Naive thymus-derived CD8-positive, alpha-beta T cell (primary cell): ENCODE data around the gene MYDGF. TPM values are rescaled to one million over a fixed set of nuclear protein-coding genes. Genes with fewer than 3 reads are reported as not detected.

Source experiments
- polyA plus RNA-seq, 3 donors: library from polyadenylated mRNA; unstranded; fragments of 300-500 nt; fragmentation: Illumina TruSeq; gene quantifications; one replicate each; pipeline ENCODE4 v1.2.3, GENCODE V29; 2021
- total RNA-seq, 8 experiments: library from RNA in 2 of 8; stranded (reverse) in 2 of 8; gene quantifications; one replicate each; pipeline ENCODE4 v1.2.3 and lab custom pipeline; 2021 to 2026

The MYDGF gene
- total and polyA plus RNA-seq, 5 experiments from 2014 or later, result 24.9 to 114 (median 103) TPM

Other genes with a start within 250 kb of the MYDGF start
- gene UBXN6, start 212.5 kb downstream of the MYDGF start, total RNA-seq, result 10 to 100 TPM; 61.3 to 75.2 TPM
- gene UBXN6, start 212.5 kb downstream of the MYDGF start, polyA plus RNA-seq, result 1 to 10 TPM; 2.4 to 6.6 (median 3.9) TPM
- 10 to 100 TPM; 35.5 to 40.0 TPM for gene HDGFL2, start 198.0 kb downstream of the MYDGF start, total RNA-seq
- 10 to 100 TPM; 15.0 to 25.3 (median 19.0) TPM for gene HDGFL2, start 198.0 kb downstream of the MYDGF start, polyA plus RNA-seq
- gene PLIN4, start 151.9 kb downstream of the MYDGF start, total RNA-seq, result under 1 TPM; 0.23 to 0.36 TPM
- gene PLIN4, start 151.9 kb downstream of the MYDGF start, polyA plus RNA-seq, result under 1 TPM; 0.07 to 0.11 (median 0.07) TPM
- gene PLIN5, start 135.1 kb downstream of the MYDGF start, total RNA-seq, result 1 to 10 TPM; 2.3 to 2.6 TPM
- under 1 TPM; 0.28 to 0.90 (median 0.30) TPM for gene PLIN5, start 135.1 kb downstream of the MYDGF start, polyA plus RNA-seq
- gene LRG1, start 130.3 kb downstream of the MYDGF start, total RNA-seq, result not detected
- gene LRG1, start 130.3 kb downstream of the MYDGF start, polyA plus RNA-seq, result not detected
- gene SEMA6B, start 110.7 kb downstream of the MYDGF start, total RNA-seq, result under 1 TPM; 0.60 to 0.68 TPM
- not detected for gene SEMA6B, start 110.7 kb downstream of the MYDGF start, polyA plus RNA-seq
- 10 to 100 TPM; 19.1 to 20.7 TPM for gene TNFAIP8L1, start 30.8 kb downstream of the MYDGF start, total RNA-seq
- gene TNFAIP8L1, start 30.8 kb downstream of the MYDGF start, polyA plus RNA-seq, result 10 to 100 TPM in 2 of 3 donors, 1 to 10 TPM in 1; 5.6 to 16.5 (median 10.3) TPM
- 10 to 100 TPM; 82.3 to 86.6 TPM for gene DPP9, start 53.5 kb upstream of the MYDGF start, total RNA-seq
- 10 to 100 TPM; 16.1 to 30.6 (median 21.9) TPM for gene DPP9, start 53.5 kb upstream of the MYDGF start, polyA plus RNA-seq
- gene FEM1A, start 121.4 kb upstream of the MYDGF start, total RNA-seq, result 10 to 100 TPM; 15.1 to 15.2 TPM
- 1 to 10 TPM; 1.7 to 3.6 (median 2.5) TPM for gene FEM1A, start 121.4 kb upstream of the MYDGF start, polyA plus RNA-seq
- 1 to 10 TPM; 7.2 to 7.6 TPM for gene TICAM1, start 161.4 kb upstream of the MYDGF start, total RNA-seq
- 1 to 10 TPM; 2.4 to 8.5 (median 3.3) TPM for gene TICAM1, start 161.4 kb upstream of the MYDGF start, polyA plus RNA-seq
- gene PLIN3, start 197.3 kb upstream of the MYDGF start, total RNA-seq, result 10 to 100 TPM; 15.9 to 17.3 TPM
- gene PLIN3, start 197.3 kb upstream of the MYDGF start, polyA plus RNA-seq, result 10 to 100 TPM; 14.1 to 17.3 (median 15.2) TPM
- 10 to 100 TPM; 28.7 to 34.2 TPM for gene ARRDC5, start 232.6 kb upstream of the MYDGF start, total RNA-seq
- 1 to 10 TPM; 2.3 to 5.9 (median 3.6) TPM for gene ARRDC5, start 232.6 kb upstream of the MYDGF start, polyA plus RNA-seq
- gene UHRF1, start 239.2 kb upstream of the MYDGF start, total RNA-seq, result under 1 TPM; 0.30 to 0.36 TPM
- gene UHRF1, start 239.2 kb upstream of the MYDGF start, polyA plus RNA-seq, result under 1 TPM; 0.07 to 0.52 (median 0.09) TPM